WTC11 (cell line): ENCODE data around the gene RUNX2.

Source experiments
- ELF4 ChIP-seq: sonication (generic); formaldehyde crosslinking; IDR thresholded peaks from 2 replicates; pipeline ENCODE4 v1.8.1; 2022; ENCODE audit warnings: low read depth, mild to moderate bottlenecking, moderate library complexity, missing genetic modification reagents
- JUN ChIP-seq: sonication (generic); formaldehyde crosslinking; IDR thresholded peaks from 2 replicates; pipeline ENCODE4 v1.8.0; 2023; ENCODE audit warnings: mild to moderate bottlenecking, missing genetic modification reagents
- KAT7 ChIP-seq: sonication (generic); formaldehyde crosslinking; IDR thresholded peaks from 2 replicates; pipeline ENCODE4 v1.8.1; 2023; ENCODE audit warnings: missing genetic modification reagents, mild to moderate bottlenecking, borderline replicate concordance
- MYBL2 ChIP-seq: sonication (generic); formaldehyde crosslinking; IDR thresholded peaks from 2 replicates; pipeline ENCODE4 v1.8.1; 2023; ENCODE audit warnings: mild to moderate bottlenecking, moderate library complexity, missing genetic modification reagents
- NR3C1 ChIP-seq: sonication (generic); formaldehyde crosslinking; conservative IDR thresholded peaks from 2 replicates; pipeline ENCODE4 v1.8.1; 2023; ENCODE audit warnings: low read depth, mild to moderate bottlenecking, missing genetic modification reagents
- SMAD3 ChIP-seq: sonication (generic); formaldehyde crosslinking; IDR thresholded peaks from 2 replicates; pipeline ENCODE4 v1.8.0; 2022; ENCODE audit warnings: missing genetic modification reagents, mild to moderate bottlenecking, borderline replicate concordance
- SP1 ChIP-seq: sonication (generic); formaldehyde crosslinking; conservative IDR thresholded peaks from 2 replicates; pipeline ENCODE4 v1.8.1; 2022; ENCODE audit warnings: missing genetic modification reagents
- TEAD4 ChIP-seq: sonication (generic); formaldehyde crosslinking; IDR thresholded peaks from 2 replicates; pipeline ENCODE4 v1.8.0; 2022; ENCODE audit warnings: mild to moderate bottlenecking, missing genetic modification reagents
- ZNF512 ChIP-seq: sonication (generic); formaldehyde crosslinking; IDR thresholded peaks from 2 replicates; pipeline ENCODE4 v1.8.1; 2022; ENCODE audit warnings: missing genetic modification reagents, borderline replicate concordance
- TF ChIP-seq, protein P1 (sequence below): sonication (generic); formaldehyde crosslinking; IDR thresholded peaks from 2 replicates; pipeline ENCODE4 v1.8.1; 2022; ENCODE audit warnings: mild to moderate bottlenecking, missing genetic modification reagents, moderate library complexity, borderline replicate concordance
- TF ChIP-seq, protein P2 (sequence below): sonication (generic); formaldehyde crosslinking; IDR thresholded peaks from 2 replicates; pipeline ENCODE4 v1.8.1; 2023; ENCODE audit warnings: mild to moderate bottlenecking, missing genetic modification reagents, moderate library complexity
- TF ChIP-seq, protein P3 (sequence below): fragments of 200-600 bp; IDR thresholded peaks from 2 replicates; pipeline ENCODE4 v1.8.0; 2022; ENCODE audit warnings: antibody characterized with exemption

GRCh38 chr6:45491048-45491735 is 163.1 kb downstream of the RUNX2 start:
- TF ChIP-seq SMAD3 (CRISPR knock-in tag) (no peak), MYBL2 (CRISPR knock-in tag) (no peak), KAT7 (CRISPR knock-in tag) (no peak), SP1 (no peak), JUN (CRISPR knock-in tag) (no peak), TEAD4 (CRISPR knock-in tag) (no peak), ELF4 (CRISPR knock-in tag) (no peak), ZNF512 (CRISPR knock-in tag) (no peak), NR3C1 (CRISPR knock-in tag) (no peak)
- TF ChIP-seq, protein P1, sequence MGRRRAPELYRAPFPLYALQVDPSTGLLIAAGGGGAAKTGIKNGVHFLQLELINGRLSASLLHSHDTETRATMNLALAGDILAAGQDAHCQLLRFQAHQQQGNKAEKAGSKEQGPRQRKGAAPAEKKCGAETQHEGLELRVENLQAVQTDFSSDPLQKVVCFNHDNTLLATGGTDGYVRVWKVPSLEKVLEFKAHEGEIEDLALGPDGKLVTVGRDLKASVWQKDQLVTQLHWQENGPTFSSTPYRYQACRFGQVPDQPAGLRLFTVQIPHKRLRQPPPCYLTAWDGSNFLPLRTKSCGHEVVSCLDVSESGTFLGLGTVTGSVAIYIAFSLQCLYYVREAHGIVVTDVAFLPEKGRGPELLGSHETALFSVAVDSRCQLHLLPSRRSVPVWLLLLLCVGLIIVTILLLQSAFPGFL (CRISPR knock-in tag): no peak
- TF ChIP-seq, protein P2, sequence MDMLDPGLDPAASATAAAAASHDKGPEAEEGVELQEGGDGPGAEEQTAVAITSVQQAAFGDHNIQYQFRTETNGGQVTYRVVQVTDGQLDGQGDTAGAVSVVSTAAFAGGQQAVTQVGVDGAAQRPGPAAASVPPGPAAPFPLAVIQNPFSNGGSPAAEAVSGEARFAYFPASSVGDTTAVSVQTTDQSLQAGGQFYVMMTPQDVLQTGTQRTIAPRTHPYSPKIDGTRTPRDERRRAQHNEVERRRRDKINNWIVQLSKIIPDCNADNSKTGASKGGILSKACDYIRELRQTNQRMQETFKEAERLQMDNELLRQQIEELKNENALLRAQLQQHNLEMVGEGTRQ (CRISPR knock-in tag): no peak
- TF ChIP-seq, protein P3, sequence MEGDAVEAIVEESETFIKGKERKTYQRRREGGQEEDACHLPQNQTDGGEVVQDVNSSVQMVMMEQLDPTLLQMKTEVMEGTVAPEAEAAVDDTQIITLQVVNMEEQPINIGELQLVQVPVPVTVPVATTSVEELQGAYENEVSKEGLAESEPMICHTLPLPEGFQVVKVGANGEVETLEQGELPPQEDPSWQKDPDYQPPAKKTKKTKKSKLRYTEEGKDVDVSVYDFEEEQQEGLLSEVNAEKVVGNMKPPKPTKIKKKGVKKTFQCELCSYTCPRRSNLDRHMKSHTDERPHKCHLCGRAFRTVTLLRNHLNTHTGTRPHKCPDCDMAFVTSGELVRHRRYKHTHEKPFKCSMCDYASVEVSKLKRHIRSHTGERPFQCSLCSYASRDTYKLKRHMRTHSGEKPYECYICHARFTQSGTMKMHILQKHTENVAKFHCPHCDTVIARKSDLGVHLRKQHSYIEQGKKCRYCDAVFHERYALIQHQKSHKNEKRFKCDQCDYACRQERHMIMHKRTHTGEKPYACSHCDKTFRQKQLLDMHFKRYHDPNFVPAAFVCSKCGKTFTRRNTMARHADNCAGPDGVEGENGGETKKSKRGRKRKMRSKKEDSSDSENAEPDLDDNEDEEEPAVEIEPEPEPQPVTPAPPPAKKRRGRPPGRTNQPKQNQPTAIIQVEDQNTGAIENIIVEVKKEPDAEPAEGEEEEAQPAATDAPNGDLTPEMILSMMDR: no peak
